HG02623 (cell line): ENCODE results near the gene ADAMTS1.
"Not testable (repeated sequence)": the region's sequence is repeated elsewhere in the genome, so short reads cannot be mapped to it uniquely, and the experiment has no call there.

Experiments
- ATAC-seq: cut with Tn5 transposase; IDR thresholded peaks from one replicate; pipeline ENCODE4 v1.9.1; 2021; ENCODE audit warnings: moderate library complexity; ENCODE audit not compliant: unreplicated experiment

ADAMTS1 gene

DNA sequence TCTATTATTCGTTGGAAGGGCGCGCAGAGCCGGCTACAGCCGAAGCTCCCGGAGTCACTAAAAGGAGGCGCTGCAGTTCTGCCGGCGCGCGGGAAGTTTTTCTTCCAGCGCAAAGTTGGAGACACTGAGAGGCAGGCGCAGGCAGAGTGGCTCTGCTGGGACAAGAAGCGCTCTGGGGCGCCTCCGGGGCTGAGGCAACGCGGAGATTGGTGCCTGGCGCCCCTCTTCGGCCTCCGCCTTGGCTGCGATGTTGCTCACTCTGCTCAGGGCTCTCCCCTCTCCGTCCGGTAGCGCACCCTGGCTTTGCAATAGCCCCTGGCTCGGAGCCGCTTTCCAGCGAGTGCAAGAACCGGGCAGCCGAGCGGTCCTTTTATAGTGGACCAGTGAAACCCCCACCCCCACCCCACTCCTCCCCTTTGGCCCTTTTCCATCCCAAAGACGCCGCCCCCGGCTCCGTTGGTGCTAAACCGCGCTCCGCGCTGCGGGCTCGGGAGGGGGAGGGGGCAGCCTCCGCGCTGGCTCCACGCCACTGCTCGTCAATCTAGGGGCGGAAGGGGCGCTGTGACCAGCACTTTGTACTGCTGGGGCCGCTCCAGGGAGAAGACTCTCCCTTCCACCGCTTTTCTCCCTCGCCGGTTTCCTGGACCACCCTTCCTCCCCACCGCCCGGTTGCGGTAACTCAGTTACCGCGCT, at the start of gene ADAMTS1:
Gene ADAMTS1 (minus strand): TSS at position 344 of the 693 bp plus-strand sequence. CDS start 455 bp downstream, outside the sequence.
- no peak for ATAC-seq

DNA sequence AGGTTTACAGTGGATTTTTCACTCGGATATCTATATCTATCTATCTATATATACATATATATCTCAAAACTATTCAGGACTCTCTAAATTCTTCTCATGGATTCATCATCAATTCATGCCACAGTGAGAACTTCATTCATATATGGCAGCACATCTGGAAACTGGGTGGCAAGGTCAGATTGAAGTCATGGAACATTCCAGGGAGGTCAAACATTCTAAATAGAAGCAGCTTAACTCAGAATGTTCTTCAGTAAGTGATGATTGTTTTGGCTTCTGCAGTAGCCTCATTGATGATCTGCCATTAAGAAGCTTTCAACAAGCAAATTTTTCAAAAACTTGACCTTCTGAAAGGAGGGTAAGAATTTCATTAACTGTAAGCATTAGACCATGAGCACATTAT, 46.9 kb upstream of the ADAMTS1 start:
- no peak for ATAC-seq

DNA sequence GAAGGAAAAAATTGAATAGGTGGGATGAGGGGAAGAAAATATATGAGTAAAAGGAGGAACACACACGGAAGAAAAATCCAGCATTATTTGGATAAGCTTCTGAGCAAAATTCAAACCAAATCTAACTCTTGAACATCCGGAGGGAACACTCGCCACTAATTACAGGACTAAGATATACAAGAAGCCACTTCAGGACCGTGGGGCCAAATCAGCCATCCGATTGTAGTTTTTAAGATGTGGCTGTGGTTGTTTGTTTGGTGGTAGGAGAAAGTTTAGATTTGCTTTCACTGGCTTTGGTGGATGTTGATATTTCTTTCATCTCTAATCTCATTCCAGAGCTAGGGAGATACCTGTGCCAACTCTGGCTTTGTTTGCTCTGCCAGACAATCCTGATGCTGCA, 43.7 kb upstream of the ADAMTS1 start:
- ATAC-seq = no peak

DNA sequence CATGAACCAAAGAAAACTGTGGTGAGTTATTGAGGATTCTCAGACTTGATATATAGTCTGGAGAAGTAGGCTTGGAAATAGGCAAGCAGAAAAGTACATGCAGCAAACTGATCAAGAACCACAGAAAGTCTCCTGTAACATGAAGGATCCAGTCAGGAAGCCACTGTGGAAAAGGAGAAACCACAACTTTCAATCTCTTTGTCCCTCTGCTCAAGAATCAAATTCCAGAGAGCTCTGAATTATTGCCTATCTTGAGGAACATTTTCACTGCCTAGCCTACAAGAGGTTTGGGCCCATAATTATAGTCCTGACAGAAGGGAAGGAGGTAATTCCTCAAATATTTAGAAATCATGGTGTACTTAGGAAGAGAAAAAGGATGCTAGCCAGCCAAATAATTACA, 43.0 kb upstream of the ADAMTS1 start:
- no peak for ATAC-seq

DNA sequence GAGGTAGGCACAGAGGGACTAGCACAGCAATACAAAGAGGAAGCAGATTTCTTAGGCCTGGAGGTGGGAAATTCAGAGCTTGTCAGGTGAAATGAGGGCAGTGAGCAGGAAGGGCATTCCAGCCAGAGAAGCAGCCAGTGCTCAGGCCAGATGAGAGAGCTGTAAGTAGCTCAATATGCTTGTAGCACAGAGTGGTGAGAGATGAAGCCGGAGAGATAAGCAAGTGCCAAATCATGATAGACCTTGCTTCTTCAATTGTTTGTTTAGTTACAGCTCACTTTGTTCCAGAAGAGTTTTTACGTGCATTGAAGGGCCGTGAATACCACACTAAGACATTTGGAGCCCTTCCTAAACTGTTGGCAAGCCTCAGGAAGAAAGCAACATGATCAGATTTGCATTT, 42.0 kb upstream of the ADAMTS1 start:
- ATAC-seq = no peak

DNA sequence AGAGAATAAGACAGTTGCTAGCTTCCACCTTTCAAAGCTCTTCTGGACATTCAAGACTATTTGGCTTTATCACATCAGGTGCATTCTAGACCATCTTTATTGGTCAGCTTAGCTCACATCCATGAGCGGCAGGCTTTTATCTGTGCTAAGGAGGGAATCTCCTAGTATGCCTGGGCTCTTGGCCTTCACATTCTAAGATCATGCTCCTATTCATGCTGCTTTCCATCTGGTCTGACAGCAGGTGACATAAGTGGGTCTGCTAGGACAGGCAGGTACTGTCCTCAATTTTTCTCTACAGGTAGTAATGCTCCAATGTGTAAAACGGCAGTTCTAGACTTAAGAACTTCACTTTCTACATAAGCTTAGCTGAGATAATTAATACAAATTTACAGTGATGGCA, 39.2 kb upstream of the ADAMTS1 start:
- ATAC-seq = no peak

DNA sequence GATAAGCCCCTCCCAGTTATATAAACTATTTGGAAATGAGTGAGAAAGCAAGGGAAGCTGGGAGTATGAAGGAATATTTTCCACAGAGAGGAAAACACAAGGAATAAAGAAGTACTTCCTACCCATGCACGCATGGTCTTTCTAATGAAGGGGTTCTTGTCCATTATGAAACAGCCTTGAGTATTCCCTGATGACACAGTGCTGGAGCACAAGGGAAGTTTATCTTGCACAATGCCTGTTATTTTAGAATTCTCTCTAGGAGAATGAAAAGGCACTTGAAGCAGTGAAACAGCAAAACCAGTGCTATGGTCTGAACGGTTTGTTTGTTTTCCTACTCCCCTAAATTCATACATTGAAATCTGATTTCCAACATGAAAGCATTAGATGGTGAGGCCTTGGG, 38.6 kb upstream of the ADAMTS1 start:
- ATAC-seq = no peak

DNA sequence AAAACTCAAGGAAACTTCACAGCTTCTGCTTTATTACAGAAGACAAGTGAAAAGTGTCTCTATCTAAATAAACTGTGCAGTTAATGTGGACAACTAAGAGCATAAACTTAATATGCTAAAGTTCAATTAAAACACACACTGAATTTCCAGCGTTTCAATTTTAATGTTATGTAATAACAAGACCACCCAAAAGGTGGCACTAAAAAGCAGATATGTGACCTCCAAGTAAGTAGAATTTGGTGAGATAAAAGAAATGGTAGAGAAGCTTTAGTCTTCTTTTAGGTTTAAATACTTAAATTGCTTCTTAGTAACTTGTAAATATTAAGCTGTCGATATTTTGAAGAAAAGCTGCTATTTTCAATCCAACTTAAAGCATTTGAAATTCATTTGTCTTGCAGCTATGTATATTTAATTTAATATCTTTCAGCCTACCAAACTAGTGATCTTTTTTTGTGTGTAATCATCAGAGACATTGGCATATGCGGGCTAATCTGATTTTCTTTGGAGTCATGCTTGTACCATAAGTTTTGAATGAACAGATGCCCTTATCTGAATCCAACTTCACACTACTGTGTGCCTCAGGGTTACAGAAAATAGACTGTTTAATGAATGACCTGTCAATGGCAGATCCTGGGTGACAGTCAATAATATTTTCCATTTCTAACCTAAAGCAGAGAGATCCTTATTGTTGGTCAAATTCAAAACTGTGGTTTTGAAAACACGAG, 36.5 kb upstream of the ADAMTS1 start:
- no peak for ATAC-seq

DNA sequence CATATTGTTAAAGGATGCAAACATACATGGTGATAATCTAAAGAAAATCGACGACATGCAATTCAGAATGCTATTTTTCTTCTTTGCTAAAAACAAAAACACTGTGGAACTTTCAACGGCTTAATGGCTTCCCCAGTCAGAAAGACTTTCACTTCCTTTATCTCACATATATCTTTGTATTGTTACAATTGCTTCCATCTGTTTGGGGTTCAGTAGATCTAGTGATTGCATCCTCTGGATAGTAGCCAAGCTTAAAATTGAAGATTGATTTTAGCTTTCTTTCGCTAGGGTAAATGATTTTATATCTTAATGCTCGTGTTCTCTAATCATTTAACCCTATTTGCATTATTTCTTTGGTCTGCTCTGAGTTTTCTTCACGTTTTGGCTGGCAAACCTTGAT, 31.8 kb upstream of the ADAMTS1 start:
- ATAC-seq = no peak

DNA sequence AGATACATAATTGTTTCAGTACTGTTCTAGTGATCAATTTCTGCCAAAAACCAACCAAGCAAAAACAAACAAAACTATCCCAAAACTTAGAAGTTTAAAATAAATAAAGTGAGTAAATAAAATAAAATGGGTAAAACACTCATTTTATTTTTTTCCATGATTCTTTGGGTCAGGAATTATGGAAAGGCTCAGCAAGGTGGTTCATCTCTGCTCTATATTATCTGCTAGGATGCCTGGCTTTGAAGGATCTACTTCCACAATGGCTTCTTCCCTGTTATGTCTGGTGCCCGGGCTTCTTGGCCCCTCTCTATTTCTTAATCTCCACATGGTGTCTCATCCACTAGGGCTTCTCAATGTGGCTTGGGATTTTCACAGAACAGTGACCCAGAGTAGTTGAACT, 29.1 kb upstream of the ADAMTS1 start:
- no peak for ATAC-seq

DNA sequence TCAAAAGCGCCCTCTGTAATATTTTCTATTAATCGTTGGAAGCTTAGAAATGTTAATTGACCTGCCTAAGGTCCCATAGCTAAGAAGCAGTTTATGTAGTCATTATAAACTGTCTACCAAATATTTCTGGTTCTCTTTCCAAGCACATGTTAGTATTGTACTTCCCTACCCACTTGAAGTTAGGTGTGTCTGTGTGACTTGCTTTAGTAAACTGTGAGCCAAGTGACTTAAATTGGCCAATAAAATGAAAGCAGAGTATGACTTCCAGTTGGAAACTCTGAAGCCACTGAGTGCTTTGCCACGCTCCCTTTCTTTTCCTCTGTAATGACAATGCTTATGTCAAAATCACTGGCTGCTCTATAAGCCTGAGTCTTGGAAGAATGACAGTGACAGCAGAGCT, 20.6 kb upstream of the ADAMTS1 start:
- no peak for ATAC-seq

DNA sequence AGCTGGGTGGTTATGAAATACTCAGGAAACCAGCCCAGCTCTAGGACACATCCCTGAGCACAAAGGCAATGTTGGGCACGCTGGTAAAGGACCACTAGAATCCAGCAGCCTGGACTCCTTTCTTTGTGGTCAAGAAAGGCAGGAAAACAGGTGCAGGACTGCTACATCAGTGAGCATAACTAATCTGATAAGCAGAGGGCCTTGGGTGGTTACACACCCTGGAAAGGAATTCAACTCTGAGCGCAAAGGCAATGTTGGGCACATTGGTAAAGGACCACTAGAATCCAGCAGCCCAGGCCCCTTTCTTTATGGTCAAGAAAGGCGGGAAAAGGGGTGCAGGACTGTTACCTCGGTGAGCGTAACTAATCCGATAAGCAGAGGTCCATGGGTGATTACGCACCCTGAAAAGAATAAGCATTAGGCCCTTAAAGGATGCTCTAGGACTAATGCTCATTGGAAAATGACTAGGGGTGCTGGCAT, 11.7 kb upstream of the ADAMTS1 start:
- not testable (repeated sequence) for ATAC-seq

DNA sequence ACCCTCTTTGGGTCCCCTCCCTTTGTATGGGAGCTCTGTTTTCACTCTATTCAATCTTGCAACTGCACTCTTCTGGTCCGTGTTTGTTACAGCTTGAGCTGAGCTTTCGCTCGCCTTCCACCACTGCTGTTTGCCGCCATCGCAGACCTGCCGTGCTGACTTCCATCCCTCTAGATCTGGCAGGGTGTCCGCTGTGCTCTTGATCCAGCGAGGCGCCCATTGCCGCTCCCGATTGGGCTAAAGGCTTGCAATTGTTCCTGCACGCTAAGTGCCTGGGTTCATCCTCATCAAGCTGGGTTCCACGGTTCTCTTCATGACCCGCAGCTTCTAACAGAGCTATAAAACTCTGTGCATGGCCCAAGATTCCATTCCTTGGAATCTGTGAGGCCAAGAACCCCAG, 9.5 kb upstream of the ADAMTS1 start:
- ATAC-seq = not testable (repeated sequence)

DNA sequence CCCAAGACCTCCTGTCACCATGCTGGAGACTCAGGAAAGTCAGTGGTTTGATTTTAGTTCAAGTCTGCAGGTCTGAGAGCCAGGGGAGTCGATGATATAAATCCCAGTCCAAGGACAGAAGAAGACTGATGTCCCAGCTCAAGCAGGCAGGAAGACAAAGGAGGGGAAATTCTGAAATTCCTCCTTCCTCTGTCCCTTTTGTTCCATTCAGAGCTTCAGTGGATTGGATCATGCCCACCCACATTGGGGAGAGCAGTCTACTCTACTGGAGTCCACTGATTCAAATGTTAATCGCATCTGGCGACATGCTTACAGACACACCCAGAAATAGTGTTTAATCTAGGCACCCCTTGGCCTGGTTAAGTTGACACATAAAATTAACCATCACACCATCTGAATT, 7.2 kb upstream of the ADAMTS1 start:
- no peak for ATAC-seq

DNA sequence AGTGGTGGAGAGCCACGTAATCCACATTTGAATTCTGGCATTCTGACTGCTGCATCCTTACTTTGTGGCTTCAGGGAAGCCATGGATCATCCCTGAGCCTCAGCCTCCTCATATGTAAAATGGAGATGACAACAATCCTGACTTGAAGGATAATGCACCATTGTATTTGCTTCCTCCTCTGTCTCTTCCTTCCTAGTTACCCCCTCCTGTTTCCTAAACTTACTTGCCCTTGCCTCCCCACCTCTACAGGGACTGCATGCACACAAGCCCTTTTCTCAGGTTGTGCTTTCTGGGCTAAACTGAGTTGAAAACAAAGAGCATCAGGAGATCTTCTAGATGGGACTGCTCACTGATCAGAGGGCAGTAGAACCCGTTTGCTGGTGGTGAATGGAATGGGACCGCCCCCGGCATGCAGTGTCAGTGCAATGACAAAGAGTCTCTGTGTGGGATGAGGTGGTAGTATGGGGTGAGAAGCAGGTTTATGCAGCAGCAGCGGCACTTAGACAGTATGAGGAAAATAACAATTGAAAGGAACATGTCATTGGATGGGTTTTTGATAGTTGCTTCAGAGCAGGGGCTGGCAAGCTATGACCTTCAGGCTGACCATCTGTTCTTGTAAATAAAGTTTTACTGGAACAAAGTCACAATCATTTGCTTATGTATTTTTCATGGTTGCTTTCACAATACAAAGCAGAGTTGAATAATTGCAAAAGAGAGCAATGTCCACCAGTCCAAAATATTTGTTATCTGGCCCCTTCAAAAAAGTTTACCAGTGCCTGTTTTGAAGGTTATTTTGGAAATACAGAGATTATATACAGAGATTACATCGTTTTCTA, 6.1 kb upstream of the ADAMTS1 start:
- no peak for ATAC-seq

DNA sequence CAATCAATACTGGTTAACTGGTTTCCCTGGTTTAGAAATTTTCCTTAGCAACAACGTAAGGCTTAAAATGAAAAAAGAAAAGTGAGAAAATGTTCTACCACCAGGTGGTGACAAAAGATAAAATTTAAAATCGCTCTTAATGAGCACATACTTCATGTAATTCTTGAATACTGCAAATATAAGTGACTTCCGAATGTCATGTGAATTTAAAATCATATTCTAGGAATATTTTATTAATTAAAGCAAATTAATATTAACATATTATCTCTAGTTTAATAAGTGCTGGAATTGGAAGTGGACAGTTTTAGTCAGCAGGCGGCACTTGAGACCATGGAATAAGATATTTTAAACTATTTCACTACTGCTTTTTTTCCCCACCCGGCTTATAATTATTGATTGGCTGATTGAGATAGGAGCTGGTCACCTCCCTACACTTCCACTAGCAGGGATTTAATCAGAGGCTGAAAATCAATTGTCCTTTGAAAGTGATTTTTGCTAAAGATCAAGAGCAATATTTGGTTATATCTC, 5.0 kb upstream of the ADAMTS1 start:
- ATAC-seq = no peak

DNA sequence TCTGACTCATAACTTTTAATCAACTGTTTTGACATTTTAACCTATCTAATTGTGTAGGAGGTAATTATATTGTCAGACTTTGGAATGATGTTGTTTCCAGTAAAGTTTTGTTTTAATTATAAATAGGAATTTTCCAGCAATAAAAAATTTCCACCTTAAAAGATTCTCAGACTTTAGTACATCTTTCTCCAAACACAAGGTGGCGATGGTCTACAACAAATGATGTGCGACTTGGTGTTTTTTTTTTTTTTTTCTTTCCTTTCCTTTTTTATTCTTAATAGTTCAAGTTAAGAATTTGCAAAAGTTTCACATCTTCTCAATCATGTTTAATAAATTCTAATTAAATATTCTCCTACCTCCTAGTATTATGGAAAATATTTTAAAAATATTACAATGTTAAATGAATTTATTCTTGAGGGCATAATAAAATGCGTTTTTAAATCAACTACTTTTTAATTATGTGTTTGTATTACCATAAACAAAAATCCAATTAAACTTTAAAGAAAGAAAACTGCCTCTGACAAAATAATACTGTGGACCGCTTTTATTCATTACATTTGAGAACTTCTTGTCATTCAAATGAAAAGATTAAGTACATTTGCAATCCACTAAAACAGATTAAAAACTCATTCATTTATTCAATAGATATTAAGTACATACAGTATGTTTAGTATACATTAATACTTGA, 4.4 kb upstream of the ADAMTS1 start:
- ATAC-seq = no peak

DNA sequence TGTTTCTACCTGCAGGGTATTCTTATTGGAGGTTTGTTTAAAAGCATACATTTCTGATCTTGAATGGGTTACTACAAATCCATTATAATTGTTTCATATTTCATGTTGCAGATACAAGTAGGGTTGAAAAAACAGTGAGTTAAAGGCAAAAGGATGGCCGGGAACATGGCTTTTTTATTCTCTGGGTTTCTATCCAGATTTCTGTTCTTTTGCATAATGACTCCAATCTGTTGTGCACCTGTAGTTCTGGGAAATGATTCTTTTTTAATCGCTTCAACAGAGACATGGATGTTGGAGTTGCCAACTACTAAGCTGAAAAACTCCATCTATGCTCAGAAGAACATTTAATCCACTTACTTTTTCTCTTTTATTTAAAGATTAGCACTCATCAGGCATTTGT, 2.7 kb upstream of the ADAMTS1 start:
- no peak for ATAC-seq

DNA sequence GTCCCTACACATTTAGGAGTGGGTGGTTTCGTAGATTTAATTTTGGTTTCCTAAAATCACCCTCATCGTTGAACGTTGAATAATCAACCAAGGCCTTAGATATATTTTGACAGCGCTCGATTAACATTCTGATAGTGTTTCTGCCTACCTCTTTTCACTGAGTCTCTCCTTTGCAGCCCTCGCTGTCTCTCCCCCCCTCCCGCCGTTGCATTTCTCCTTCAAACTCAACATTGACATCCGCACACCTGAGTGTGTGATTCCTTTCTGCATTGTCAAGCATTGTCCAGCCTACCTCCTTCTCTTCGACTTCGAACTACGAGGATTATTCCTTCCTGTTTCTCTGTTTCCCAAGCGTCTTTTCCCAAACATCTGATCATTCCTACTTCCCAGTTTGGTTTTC, 1.8 kb upstream of the ADAMTS1 start:
- ATAC-seq = no peak

DNA sequence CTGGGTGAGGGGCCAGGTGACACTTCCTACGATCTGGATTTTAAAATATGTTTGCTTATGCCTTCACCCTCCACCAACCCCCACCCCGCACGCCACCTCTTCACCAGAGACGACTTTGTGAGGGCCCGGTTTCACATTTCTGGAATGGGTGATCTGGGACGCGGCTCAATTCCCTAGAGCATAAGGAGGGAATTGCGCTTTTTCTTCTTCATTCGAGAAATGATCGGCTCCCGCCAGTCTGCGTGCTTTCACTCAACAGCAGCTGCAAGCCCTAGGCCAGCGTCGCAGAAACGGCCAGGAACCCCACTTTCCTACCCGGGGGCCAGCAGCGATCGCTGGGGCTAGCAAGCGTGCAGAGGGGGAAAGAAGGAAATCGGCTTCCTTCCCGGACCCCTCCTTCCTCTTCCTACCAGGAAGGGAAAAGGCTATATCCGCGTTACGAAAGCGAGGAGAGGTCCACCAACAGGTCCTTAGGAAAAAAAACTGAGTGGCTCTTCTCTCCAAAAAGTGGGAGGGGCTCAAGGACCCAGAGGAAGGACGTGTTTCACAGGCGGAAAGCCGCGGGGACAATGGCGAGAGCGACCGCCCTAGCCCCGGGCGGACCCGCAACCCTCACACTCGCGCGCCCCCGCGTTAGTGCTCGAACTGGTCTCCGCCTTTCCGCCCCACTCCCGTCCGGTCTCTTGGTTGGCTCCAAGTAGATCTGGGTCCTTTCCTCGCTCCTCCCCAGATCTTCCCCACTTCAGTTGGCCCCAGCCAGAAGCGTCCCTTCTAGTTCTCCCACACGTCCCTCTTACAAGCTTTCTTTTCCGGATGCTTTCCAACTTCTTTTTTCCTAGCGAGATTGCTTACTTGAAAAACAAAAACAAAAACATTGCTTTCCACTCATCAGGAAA, 1.1 kb upstream of the ADAMTS1 start:
- ATAC-seq = no peak
